NT2/D1 (cell line): ENCODE data around the gene HSBP1.

Experiments
- DNase-seq: peaks from one replicate; pipeline ENCODE4 v3.0.0-alpha.2; 2011; ENCODE audit warnings: low read depth, low spot score
- H3K27me3 ChIP-seq: 2 replicates; pipeline ENCODE4 v1.6.0; 2011; ENCODE audit warnings: mild to moderate bottlenecking; ENCODE audit not compliant: insufficient read length, insufficient read depth
- H3K36me3 ChIP-seq: 2 replicates; pipeline ENCODE4 v1.6.1; 2011; ENCODE audit warnings: mild to moderate bottlenecking, low read length, mixed read lengths; ENCODE audit not compliant: insufficient read depth, insufficient read length
- H3K4me1 ChIP-seq: 2 replicates; pipeline ENCODE4 v1.5.1; 2011; ENCODE audit not compliant: insufficient read depth, insufficient read length
- H3K4me3 ChIP-seq: 2 replicates; pipeline ENCODE4 v1.5.1; 2011; ENCODE audit warnings: low read depth; ENCODE audit not compliant: insufficient read length
- H3K9ac ChIP-seq: 2 replicates; pipeline ENCODE4 v1.6.0; 2011; ENCODE audit warnings: low read depth; ENCODE audit not compliant: insufficient read length
- H3K9me3 ChIP-seq: 2 replicates; pipeline ENCODE4 v1.5.1; 2011; ENCODE audit warnings: mild to moderate bottlenecking, low read length; ENCODE audit not compliant: insufficient read depth
- SUZ12 ChIP-seq: IDR thresholded peaks from 2 replicates; pipeline ENCODE4 v1.6.1; 2011; ENCODE audit not compliant: insufficient read length, insufficient read depth; ENCODE audit errors: extremely low read depth
- YY1 ChIP-seq: IDR thresholded peaks from 2 replicates; pipeline ENCODE4 v1.6.1; 2011; ENCODE audit not compliant: insufficient read length, insufficient read depth
- ZNF274 ChIP-seq: IDR thresholded peaks from 2 replicates; pipeline ENCODE4 v1.6.1; 2011; ENCODE audit warnings: mild to moderate bottlenecking, low read depth, low read length

HSBP1 gene

DNA sequence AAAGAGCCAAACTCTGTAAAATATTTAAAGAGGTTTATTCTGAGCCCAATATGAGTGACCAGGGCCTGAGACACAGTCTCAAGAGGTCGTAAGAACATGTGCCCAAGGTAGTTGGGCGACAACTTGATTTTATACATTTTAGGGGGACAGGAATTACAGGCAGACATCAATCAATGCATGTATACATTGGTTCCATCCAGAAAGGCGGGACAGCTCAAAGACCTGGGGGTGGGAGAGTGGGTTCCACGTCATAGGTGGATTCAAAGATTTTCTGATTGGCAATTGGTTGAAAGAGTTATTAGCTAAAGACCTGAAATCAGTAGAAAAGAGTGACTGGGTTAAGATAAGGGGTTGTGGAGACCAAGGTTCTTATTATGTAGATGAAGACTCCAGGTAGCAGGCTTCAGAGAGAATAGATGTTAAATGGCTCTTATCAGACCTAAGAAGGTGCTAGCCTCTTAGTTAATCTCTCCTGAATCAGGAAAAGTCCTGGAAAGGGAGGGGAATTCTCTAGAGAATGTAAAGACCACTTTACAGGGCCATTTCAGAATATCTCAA, 32.4 kb downstream of the HSBP1 start:
- H3K27me3 ChIP-seq = no peaks in the 10 kb centered on the region
- DNase-seq = peak; percentile 33
- no peaks in the 10 kb centered on the region for H3K4me1 ChIP-seq
- no peak overlapping the region for H3K9ac ChIP-seq
- H3K4me3 ChIP-seq = no peak overlapping the region
- TF ChIP-seq YY1 (no peak), SUZ12 (no peak), ZNF274 (no peak)
- peaks cover 44% of the 10 kb centered on the region for H3K9me3 ChIP-seq
- H3K36me3 ChIP-seq = no peaks in the 10 kb centered on the region

DNA sequence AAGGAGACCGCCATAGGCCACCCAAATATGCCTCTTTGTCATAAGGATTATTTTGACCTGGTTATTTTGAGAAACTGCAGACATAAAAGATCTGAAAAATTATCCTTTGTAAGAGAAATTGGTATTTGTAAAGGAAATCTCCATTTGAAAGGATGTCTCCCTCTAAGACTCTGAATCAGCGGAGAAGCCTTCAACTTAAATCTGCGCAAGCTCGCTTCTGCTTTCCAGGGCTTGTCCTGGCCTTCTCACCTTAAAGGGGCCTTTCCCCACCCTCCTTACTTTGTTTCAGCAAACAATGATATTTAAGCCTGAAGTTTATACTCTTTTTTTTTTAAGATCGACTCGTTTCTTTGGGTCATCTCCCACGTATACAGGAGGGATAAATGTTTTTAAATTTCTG, 34.5 kb downstream of the HSBP1 start:
- TF ChIP-seq ZNF274 (no peak), YY1 (no peak), SUZ12 (no peak)
- no peak overlapping the region for H3K9ac ChIP-seq
- no peak for DNase-seq
- H3K4me3 ChIP-seq = no peak overlapping the region
- no peaks in the 10 kb centered on the region for H3K36me3 ChIP-seq
- H3K4me1 ChIP-seq = no peaks in the 10 kb centered on the region
- H3K27me3 ChIP-seq = no peaks in the 10 kb centered on the region
- H3K9me3 ChIP-seq = peaks cover 35% of the 10 kb centered on the region

- Histone ChIP-seq H3K36me3 (no peaks in the 10 kb centered on the region), H3K27me3 (no peaks in the 10 kb centered on the region), H3K9me3 (peaks cover 29% of the 10 kb centered on the region), H3K4me3 (no peak overlapping the region), H3K9ac (no peak overlapping the region), H3K4me1 (no peaks in the 10 kb centered on the region)
- TF ChIP-seq ZNF274 (no peak), SUZ12 (no peak), YY1 (no peak)
- no peak for DNase-seq
Measured at GRCh38 chr16:83842756-83843507, 35.2 kb downstream of the HSBP1 start.

- H3K9ac ChIP-seq = peak overlapping the region; percentile 44
- H3K36me3 ChIP-seq = no peaks in the 10 kb centered on the region
- H3K4me1 ChIP-seq = no peaks in the 10 kb centered on the region
- H3K27me3 ChIP-seq = no peaks in the 10 kb centered on the region
- H3K9me3 ChIP-seq = peaks cover 27% of the 10 kb centered on the region
- no peak for DNase-seq
- no peak overlapping the region for H3K4me3 ChIP-seq
- TF ChIP-seq ZNF274 = no peak
- TF ChIP-seq YY1 = no peak
- no peak for TF ChIP-seq SUZ12
Measured at GRCh38 chr16:83843657-83844056, 35.9 kb downstream of the HSBP1 start.

DNA sequence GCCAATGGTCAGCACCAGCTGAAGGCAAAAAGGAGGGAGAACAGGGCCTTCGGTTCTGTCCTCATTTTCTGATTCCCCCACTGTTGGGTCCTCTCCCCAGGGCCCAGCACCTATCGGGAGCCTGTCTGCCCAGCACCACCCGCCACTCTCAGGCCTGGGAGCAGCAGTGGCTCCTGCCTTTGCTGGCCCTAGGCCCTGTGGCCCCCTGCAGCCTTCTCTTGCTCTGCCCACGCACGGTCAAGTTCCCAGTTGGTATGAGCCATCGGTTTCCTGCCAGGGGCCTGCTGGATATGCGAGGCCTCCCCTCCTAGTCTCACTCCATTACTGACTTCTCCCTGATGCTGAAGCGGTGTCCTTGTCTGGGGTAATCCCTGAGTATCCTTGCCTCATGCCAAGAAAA, 37.5 kb downstream of the HSBP1 start:
- DNase-seq = no peak
- no peak overlapping the region for H3K9ac ChIP-seq
- H3K4me1 ChIP-seq = peaks cover 2% of the 10 kb centered on the region
- H3K9me3 ChIP-seq = peaks cover 15% of the 10 kb centered on the region
- H3K4me3 ChIP-seq = no peak overlapping the region
- TF ChIP-seq SUZ12 (no peak), YY1 (no peak), ZNF274 (no peak)
- H3K27me3 ChIP-seq = no peaks in the 10 kb centered on the region
- no peaks in the 10 kb centered on the region for H3K36me3 ChIP-seq

DNA sequence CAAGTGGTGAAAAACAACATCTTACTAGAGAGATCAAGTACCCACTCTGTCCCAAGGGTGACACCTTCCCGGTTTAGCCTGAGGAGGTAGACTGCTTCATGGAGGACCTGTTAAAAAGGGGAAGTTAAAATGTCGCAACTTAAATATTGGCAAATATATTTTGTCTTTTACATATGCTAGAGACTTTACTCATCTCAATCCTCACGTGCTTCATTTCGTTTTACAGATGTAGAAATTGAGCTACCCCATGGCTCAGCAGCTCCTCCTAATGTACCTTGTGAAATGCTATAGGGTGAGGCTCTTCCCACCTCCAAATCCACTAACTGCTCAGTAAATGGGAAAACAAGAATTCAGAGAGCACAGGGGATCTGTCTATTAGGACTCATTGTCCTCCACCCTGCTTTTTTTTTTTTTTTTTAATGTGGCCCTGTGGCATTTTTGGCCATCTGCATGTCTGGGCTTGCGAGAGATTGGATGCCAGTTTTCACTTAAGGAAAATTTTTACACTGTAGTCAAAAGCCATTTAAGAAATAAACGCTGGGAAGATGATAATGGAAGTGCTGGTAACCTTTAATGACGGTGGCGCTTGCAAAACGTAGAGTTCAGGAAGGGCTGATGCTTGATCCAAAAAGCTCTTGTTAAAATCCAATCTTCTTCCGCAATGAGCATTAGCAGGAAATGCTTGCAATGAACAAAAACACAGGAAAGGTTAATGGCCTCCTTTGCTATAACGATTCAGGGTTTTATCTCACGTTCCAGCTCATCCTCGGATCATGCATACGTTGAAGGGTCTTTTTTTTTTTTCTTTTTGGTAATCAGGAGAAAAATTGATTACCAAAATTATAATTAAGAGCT, 39.8 kb downstream of the HSBP1 start:
- H3K4me1 ChIP-seq = peaks cover 2% of the 10 kb centered on the region
- H3K27me3 ChIP-seq = no peaks in the 10 kb centered on the region
- TF ChIP-seq YY1 (no peak), SUZ12 (no peak), ZNF274 (no peak)
- no peak overlapping the region for H3K4me3 ChIP-seq
- no peaks in the 10 kb centered on the region for H3K9me3 ChIP-seq
- no peak overlapping the region for H3K9ac ChIP-seq
- no peak for DNase-seq
- no peaks in the 10 kb centered on the region for H3K36me3 ChIP-seq

DNA sequence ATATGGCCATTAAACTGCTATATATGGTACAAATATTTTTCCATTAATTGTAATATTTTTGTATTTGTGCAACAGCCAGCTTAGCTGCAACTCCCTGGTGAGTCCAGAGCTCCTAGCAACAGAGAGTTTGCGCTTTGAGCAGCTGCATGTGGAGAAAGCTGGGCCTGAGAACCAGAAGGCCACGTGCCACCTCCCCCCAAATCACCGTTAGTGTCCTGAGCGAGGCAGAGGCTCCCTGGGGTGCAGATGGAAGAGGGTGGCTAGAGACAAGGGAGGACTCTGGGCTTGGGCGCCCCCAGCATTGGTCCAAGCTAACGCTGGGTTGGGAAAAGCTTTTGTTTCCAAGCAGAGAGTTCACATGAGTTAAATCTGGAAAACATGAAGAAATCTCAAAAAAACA, 41.6 kb downstream of the HSBP1 start:
- peaks cover 6% of the 10 kb centered on the region for H3K4me1 ChIP-seq
- no peak overlapping the region for H3K9ac ChIP-seq
- H3K36me3 ChIP-seq = no peaks in the 10 kb centered on the region
- H3K27me3 ChIP-seq = no peaks in the 10 kb centered on the region
- H3K9me3 ChIP-seq = no peaks in the 10 kb centered on the region
- no peak for TF ChIP-seq YY1
- no peak for TF ChIP-seq ZNF274
- DNase-seq = no peak
- no peak overlapping the region for H3K4me3 ChIP-seq
